Measurements from ENCODE around the gene PHACTR4. TPM values are rescaled to one million over a fixed set of nuclear protein-coding genes. Genes with fewer than 3 reads are reported as not detected.

Gene PHACTR4
- total RNA-seq, 1 experiment from 2014 or later, result 52.9 TPM

- TF ChIP-seq ATF1 (CRISPR knock-in tag; IDR thresholded peaks at IDR 0.05) (no peak), PREB (CRISPR knock-in tag; IDR thresholded peaks at IDR 0.05; ENCODE audit: borderline replicate concordance) (no peak), ZNF423 (CRISPR knock-in tag; IDR thresholded peaks at IDR 0.05) (no peak), ZNF317 (CRISPR knock-in tag; IDR thresholded peaks at IDR 0.05; ENCODE audit: borderline replicate concordance, low read depth) (no peak), IRF2 (CRISPR knock-in tag; IDR thresholded peaks at IDR 0.05; ENCODE audit: borderline replicate concordance, low read depth) (no peak), E2F5 (CRISPR knock-in tag; IDR thresholded peaks at IDR 0.05) (no peak), OVOL2 (CRISPR knock-in tag; IDR thresholded peaks at IDR 0.05; ENCODE audit: borderline replicate concordance) (no peak), NFE2L1 (CRISPR knock-in tag; IDR thresholded peaks at IDR 0.05) (no peak)
Observed at GRCh38 chr1:28480308-28480707, 110.8 kb downstream of the PHACTR4 start (continued).

- no peak for TF ChIP-seq GRHL2 (CRISPR knock-in tag; IDR thresholded peaks at IDR 0.05; ENCODE audit: insufficient replicate concordance, severe bottlenecking)
- TF ChIP-seq ZNF423 (CRISPR knock-in tag; IDR thresholded peaks at IDR 0.05), result no peak
- no peak for TF ChIP-seq ATF2 (CRISPR knock-in tag; IDR thresholded peaks at IDR 0.05; ENCODE audit: borderline replicate concordance, low read depth)
- no peak for TF ChIP-seq E2F5 (CRISPR knock-in tag; IDR thresholded peaks at IDR 0.05)
- no peak for TF ChIP-seq SOX15 (CRISPR knock-in tag; IDR thresholded peaks at IDR 0.05)
- TF ChIP-seq JUN (CRISPR knock-in tag; IDR thresholded peaks at IDR 0.05), result no peak
- no peak for TF ChIP-seq ELF4 (CRISPR knock-in tag; IDR thresholded peaks at IDR 0.05; ENCODE audit: low read depth)
- TF ChIP-seq HMGA2 (CRISPR knock-in tag; IDR thresholded peaks at IDR 0.05), result no peak
- no peak for TF ChIP-seq NR2C2 (CRISPR knock-in tag; IDR thresholded peaks at IDR 0.05)
- TF ChIP-seq TCF7 (CRISPR knock-in tag; IDR thresholded peaks at IDR 0.05; ENCODE audit: low read depth), result no peak
- TF ChIP-seq USF2 (CRISPR knock-in tag; IDR thresholded peaks at IDR 0.05), result no peak
- TF ChIP-seq ZNF317 (CRISPR knock-in tag; IDR thresholded peaks at IDR 0.05; ENCODE audit: borderline replicate concordance, low read depth), result no peak
- TF ChIP-seq CBFB (CRISPR knock-in tag; IDR thresholded peaks at IDR 0.05; ENCODE audit: low read depth), result no peak
- TF ChIP-seq ZNF281 (CRISPR knock-in tag; IDR thresholded peaks at IDR 0.05), result no peak
- no peak for TF ChIP-seq FOXK1 (CRISPR knock-in tag; IDR thresholded peaks at IDR 0.05)
- TF ChIP-seq PRDM15 (CRISPR knock-in tag; IDR thresholded peaks at IDR 0.05), result no peak
- TF ChIP-seq ATF1 (CRISPR knock-in tag; IDR thresholded peaks at IDR 0.05), result no peak
- TF ChIP-seq MAX (CRISPR knock-in tag; IDR thresholded peaks at IDR 0.05), result no peak
- TF ChIP-seq GTF2I (CRISPR knock-in tag; conservative IDR thresholded peaks at IDR 0.05), result no peak
- no peak for TF ChIP-seq ESRRA (CRISPR knock-in tag; IDR thresholded peaks at IDR 0.05; ENCODE audit: borderline replicate concordance)
- no peak overlapping the region for H3K27ac Mint-ChIP-seq
- H3K27me3 Mint-ChIP-seq (ENCODE audit: low read depth), result no peaks in the 10 kb centered on the region
- DNase-seq (ENCODE audit: low spot score), result no peak
- no peaks in the 10 kb centered on the region for H3K9me3 Mint-ChIP-seq
- no peak for ATAC-seq
- H3K4me3 Mint-ChIP-seq, result no peak overlapping the region
- H3K4me1 Mint-ChIP-seq, result no peaks in the 10 kb centered on the region
- ChIA-PET CTCF (no interaction called here), POLR2A (no interaction called here)
- peaks cover 46% of the 10 kb centered on the region for H3K36me3 Mint-ChIP-seq
Observed at GRCh38 chr1:28482138-28482537, 112.6 kb downstream of the PHACTR4 start.
